NCI-H2029 treated with DMSO at 0.1 percent for 48 hours (cell line): ENCODE results near the gene SLC50A1.
"Not testable (repeated sequence)": the region's sequence is repeated elsewhere in the genome, so short reads cannot be mapped to it uniquely, and the experiment has no call there.

ENCODE experiments used
- DNase-seq: peaks from one replicate; lab custom pipeline; 2025; lab: John Stamatoyannopoulos, UW

The SLC50A1 gene

DNA sequence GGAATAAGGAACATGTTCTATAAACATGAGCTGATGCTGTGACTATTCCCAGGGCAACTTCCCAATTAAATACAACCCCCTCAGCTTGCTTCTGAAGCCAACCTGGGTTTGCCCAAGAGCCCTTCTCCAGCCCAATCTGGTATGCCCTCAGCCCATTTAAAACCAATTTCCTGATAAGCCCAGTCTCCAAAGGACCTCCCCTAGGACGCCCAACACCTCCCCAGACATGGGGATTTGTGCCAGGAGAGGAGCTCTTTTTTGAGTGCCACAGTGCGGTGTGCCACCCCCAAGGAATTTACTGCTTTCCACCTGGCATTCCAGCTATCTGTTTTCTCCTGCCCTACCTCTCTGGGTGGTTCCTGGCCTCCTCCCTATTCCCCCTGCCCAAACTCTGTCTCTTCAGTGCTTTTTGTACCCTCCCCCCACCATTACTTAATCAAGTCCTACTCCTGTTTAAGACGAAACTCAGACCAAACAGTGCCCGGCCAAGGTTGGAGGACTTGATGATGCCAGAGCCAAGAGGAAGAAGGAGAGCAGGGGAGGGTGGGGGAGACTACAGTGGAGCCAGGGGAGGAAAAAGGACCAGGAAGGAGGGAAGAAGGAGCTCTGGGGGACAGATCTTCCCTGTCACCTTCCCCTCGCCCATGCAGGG lies 19.4 kb upstream of the SLC50A1 start:
- DNase-seq = no peak

DNA sequence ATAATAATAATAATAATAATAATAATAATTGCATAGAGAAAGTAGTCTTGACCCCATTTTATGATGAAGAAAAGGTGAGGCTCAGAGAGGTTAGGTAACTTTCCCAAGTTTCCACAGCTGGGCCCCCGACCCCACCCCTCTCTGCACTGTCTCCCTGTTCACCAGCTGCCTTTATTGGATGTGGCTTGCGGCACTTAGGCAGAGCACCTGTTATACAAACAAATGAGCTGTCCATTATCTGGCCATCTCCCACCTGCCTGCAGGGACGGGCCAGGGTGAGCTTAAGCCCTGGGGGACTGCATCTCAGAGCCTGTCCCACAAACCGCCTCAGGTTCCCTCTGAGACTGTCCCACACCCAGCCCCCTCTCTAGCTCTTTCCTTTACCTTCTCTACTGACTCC lies 18.0 kb upstream of the SLC50A1 start:
- DNase-seq = peak; percentile 20

- DNase-seq = not testable (repeated sequence)
Measured at GRCh38 chr1:155118090-155118489, 17.6 kb upstream of the SLC50A1 start.

GRCh38 chr1:155120253-155120652 lies 15.4 kb upstream of the SLC50A1 start:
- no peak for DNase-seq

- no peak for DNase-seq
Measured at GRCh38 chr1:155121249-155121648, 14.4 kb upstream of the SLC50A1 start.

DNA sequence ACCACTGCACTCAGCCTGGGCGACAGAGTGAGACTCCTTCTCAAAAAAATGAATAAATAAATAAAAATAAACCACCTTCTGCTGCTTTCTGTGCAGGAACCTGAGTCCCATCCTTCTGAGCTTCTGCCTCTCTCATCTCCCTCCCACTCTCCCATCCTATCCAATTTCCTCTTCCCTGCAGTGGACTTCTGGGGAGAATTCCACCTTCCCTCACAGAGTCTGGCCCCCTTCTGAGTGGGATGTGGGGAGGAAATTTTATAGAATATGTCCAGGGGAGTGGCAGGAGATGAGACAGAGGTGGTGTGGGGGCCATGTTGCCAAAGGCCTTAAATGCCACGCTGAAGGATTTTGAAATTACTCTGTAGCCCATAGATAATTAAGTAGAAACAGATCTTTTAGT lies 13.3 kb upstream of the SLC50A1 start:
- DNase-seq = no peak

- DNase-seq = no peak
Measured at GRCh38 chr1:155123801-155124200, 11.9 kb upstream of the SLC50A1 start.

- no peak for DNase-seq
Measured at GRCh38 chr1:155124503-155125463, 10.9 kb upstream of the SLC50A1 start.

- no peak for DNase-seq
Measured at GRCh38 chr1:155125511-155125945, 10.1 kb upstream of the SLC50A1 start.

DNA sequence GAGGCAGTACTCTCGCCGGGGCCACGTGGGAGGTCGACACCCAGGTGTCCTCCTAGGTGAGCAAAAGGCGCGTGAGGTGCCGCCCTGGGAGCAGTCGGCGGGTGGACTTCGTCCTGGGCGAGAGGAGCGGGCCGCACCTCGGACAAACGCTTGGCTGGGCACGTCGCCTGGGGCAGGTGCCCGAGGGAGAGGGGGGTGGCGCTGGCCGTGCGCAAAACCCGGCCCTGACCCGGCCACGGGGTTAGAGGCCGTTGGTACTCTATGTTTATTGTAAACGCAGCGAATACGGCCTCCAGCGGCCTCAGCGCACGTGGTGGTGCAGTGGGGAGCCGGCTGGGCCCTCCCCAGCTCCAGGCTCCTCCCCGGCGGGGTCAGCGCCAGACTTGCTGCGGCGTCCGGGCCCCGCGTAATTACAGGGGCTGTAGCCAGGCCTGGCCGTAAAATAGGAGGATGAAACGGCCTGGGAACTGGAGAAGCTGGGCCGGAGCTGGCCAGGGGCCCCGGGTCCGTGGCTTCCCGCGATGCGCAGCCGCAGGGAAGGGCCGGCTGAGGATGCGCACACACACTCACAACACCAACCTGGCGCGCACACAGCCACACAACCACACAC lies 9.6 kb upstream of the SLC50A1 start:
- no peak for DNase-seq

DNA sequence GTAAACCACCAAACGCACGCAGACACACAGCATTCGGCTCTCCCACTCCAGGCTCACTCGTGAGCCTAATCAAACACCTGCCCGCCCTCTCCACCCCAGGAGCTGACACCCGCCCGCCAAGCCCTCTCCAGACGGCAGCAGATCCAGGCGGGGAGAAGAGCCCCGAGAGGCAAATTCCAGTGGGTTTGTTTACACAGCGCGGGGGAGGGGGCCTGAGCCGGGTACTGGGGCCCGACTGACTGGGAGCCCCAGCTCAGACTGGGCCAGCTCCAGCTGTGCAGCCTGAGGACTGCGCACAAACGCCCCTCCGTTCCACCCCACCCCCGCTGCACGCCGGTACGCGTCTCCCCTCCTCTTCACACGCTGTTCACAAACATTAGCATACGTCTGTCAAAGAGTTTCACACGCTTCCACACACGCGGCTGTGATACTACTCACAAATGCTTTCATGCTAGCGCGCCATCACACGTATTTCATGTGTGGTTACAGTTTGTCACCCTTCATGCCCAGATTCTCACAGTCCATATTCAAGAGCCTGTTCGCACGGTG lies 9.0 kb upstream of the SLC50A1 start:
- peak; percentile 64 for DNase-seq

GRCh38 chr1:155127105-155127966 lies 8.3 kb upstream of the SLC50A1 start, which contains the start of gene EFNA1:
Gene EFNA1 (plus strand): TSS chr1:155127876. CDS start chr1:155127978, 102 bp downstream.
- peak; percentile 50 for DNase-seq

DNA sequence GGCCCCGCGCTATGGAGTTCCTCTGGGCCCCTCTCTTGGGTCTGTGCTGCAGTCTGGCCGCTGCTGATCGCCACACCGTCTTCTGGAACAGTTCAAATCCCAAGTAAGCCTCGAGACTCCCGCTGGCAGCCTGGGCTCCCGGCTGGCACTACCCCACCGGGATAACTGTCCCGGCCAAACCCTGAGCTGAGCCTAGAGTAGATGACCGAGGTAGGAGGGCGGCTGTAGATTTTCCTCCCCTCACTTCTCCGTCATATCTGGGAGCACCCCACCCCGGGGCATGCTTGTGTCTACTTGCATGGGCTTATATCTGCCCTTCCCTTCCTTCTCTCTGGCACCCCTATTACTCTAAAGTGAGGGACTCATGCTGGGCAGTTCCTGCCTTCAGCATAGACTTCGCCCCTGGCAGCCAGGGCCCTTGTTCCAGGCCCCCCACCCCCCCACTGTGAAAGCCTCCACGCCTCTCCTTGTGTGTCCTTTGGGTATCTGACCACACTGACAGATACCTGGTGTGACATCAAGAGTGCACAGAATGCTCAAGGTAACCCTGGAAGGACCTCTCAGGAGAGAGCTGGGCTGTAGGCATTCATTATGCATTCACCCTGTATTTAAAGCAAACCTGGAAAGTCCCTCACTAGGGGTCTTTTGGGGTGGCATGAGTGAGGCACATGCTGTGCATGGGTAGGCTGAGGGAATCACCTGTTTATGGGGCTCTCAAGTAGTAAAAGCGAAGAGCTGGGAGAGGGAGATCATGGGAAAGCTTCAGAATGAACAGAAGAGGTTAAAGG lies 7.5 kb upstream of the SLC50A1 start:
- DNase-seq = no peak

DNA sequence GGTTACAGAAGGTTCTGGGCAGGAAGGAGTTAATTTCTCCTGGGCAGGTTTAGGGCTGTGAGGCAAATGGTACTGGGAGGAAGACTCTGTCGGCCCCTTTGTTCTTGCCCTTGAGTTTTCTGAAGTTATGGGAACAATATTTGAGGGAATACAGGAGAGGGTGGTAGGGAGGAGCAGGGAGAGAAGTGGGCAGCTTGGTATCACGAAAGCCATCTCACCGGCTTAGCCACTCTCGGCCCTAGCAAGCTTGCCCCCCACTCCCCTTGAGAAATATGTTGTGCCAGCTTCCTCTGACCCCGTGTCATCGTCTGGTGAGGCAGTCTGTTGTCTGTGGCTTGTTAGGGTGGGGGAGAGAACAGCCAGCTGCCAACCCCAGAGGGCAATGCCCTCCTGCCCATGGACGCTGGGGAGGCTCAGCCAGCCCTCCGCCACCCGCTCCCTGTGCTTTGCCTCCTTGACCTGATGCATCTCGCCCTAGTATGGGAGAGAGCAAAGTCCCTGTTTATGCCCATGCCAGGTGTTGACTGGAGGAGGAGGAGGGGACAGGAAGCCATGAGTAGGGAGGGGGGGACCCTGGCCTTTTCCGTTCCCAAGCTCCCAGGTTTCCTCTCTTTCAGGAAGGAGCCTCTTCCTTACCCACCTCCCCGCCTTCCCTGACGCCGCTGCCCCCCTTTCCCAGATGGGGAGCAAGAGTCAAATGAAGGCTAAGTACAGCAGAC lies 6.7 kb upstream of the SLC50A1 start:
- peak; percentile 60 for DNase-seq

DNA sequence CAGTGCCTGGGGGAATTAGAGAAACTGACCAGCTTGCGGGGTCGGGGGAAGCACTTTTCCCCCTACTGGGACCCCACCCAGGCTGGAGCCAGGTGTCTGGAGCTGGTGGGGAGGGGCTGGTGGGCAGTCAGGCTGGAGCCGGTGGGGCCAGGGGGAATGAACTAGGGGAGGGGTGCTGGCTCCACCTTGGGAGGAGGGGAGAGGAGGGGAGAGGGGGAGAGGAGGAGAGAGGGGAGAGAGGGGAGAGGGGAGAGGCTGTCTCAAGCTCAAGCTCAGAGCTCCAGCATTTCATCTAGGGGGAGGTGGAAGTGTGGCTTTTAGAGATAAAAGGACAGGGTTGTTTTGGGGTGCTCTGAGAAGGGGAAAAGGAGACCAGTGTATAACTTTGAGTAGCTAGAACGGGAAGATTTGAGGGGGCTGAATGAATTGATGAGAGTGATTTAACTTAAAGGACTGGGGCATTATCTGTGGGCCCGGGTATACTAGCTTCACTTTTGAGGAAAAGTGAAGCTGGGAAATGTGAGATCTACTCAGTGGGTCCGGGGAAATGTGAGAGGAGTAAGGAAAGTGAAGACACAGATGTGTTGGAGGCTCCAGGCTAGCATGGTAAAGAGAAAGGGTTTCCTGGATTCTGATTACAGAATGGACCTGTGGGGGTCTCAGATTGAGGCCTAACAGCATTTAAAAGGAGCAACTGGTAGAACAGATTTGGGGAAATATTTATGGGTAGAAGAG lies 5.2 kb upstream of the SLC50A1 start:
- no peak for DNase-seq

- DNase-seq = no peak
Measured at GRCh38 chr1:155131285-155131684, 4.4 kb upstream of the SLC50A1 start.

DNA sequence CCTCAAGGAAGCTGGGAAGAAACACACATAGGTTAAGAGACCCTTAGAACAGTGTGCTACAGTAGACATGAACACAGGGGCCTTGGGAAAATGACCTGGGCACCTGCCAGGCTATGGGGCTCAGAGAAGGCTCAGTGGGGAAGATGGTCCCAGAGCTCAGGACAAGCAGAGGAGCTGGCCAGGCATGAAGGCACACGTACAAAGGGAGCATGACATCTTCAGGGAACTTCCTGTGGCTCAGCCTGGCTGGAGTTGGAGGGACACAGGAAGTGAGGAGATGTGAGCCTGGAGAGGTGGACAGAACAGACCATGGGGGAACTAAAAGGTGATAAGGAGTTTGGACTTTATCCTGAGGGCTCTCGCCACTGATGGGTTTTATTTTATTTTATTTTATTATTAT lies 3.8 kb upstream of the SLC50A1 start:
- no peak for DNase-seq

DNA sequence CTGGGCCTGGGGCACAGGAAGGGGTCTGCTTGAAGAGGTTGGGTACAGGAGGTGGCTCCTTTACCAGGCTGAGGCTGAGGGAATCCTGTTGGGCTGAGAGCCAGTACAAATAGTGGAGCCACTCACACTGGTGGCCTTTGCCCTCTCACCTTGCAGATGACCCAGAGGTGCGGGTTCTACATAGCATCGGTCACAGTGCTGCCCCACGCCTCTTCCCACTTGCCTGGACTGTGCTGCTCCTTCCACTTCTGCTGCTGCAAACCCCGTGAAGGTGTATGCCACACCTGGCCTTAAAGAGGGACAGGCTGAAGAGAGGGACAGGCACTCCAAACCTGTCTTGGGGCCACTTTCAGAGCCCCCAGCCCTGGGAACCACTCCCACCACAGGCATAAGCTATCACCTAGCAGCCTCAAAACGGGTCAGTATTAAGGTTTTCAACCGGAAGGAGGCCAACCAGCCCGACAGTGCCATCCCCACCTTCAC lies 1.8 kb upstream of the SLC50A1 start:
- no peak for DNase-seq

GRCh38 chr1:155134322-155134721 lies 1.3 kb upstream of the SLC50A1 start:
- DNase-seq = no peak
